Measurements from ENCODE around the gene PRKACB. TPM values are rescaled to one million over a fixed set of nuclear protein-coding genes. Genes with fewer than 3 reads are reported as not detected.

The PRKACB gene
- total and polyA plus RNA-seq, 2 experiments from 2014 or later, result 14.6 to 28.0 TPM

DNA sequence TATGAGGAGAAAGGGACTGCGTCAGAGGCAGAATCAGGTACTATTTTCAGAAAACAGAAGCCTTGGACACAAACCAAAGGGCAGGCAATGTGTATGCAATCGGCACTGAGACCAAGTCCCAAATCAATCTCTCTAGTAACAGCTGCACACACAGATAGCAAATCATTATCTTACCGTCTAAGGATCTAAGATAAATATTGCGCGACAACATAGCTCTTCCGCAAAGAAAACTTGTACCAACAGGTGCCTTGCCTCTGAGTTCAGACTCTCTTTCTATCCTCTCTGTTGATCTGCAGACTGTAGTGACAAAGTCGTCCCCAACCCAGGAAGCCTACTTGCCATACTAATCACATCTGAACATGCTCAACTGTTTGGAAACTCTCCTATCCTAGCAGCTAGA, 134.8 kb downstream of the PRKACB start:
- ATAC-seq (no peak), DNase-seq (ENCODE audit: low spot score) (no peak)
- Histone ChIP-seq H3K4me3 (no peak overlapping the region), H3K4me1 (ENCODE audit: insufficient read depth) (no peaks in the 10 kb centered on the region), H3F3A (replicated peaks; ENCODE audit: low read depth) (no peaks in the 10 kb centered on the region), H3K79me2 (replicated peaks; ENCODE audit: insufficient read depth) (no peaks in the 10 kb centered on the region), H3K27me3 (ENCODE audit: insufficient read depth) (no peaks in the 10 kb centered on the region), H3K4me2 (no peak overlapping the region), H3K9me2 (ENCODE audit: insufficient read depth) (no peaks in the 10 kb centered on the region), H3K27ac (ENCODE audit: low read depth) (no peak overlapping the region), H3K36me3 (ENCODE audit: insufficient read depth) (no peaks in the 10 kb centered on the region), H2AFZ (no peak overlapping the region), H4K20me1 (replicated peaks; ENCODE audit: insufficient read depth) (no peaks in the 10 kb centered on the region)
- H3K36me3 Mint-ChIP-seq (ENCODE audit: low read depth), result no peaks in the 10 kb centered on the region
- no peaks in the 10 kb centered on the region for H3K9me3 Mint-ChIP-seq
- no peak for TF ChIP-seq EZH2phosphoT487 (IDR thresholded peaks at IDR 0.05; ENCODE audit: unreplicated experiment)
- TF ChIP-seq EZH2 (IDR thresholded peaks at IDR 0.05; ENCODE audit: low read depth, unreplicated experiment), result no peak
- TF ChIP-seq, protein P1, sequence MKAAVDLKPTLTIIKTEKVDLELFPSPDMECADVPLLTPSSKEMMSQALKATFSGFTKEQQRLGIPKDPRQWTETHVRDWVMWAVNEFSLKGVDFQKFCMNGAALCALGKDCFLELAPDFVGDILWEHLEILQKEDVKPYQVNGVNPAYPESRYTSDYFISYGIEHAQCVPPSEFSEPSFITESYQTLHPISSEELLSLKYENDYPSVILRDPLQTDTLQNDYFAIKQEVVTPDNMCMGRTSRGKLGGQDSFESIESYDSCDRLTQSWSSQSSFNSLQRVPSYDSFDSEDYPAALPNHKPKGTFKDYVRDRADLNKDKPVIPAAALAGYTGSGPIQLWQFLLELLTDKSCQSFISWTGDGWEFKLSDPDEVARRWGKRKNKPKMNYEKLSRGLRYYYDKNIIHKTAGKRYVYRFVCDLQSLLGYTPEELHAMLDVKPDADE (IDR thresholded peaks at IDR 0.05), result no peak
- no peak for TF ChIP-seq STAT1 (IDR thresholded peaks at IDR 0.05; ENCODE audit: unreplicated experiment)
- TF ChIP-seq ZNF331 (CRISPR knock-in tag; IDR thresholded peaks at IDR 0.05; ENCODE audit: low read depth), result no peak
- TF ChIP-seq, protein P2, sequence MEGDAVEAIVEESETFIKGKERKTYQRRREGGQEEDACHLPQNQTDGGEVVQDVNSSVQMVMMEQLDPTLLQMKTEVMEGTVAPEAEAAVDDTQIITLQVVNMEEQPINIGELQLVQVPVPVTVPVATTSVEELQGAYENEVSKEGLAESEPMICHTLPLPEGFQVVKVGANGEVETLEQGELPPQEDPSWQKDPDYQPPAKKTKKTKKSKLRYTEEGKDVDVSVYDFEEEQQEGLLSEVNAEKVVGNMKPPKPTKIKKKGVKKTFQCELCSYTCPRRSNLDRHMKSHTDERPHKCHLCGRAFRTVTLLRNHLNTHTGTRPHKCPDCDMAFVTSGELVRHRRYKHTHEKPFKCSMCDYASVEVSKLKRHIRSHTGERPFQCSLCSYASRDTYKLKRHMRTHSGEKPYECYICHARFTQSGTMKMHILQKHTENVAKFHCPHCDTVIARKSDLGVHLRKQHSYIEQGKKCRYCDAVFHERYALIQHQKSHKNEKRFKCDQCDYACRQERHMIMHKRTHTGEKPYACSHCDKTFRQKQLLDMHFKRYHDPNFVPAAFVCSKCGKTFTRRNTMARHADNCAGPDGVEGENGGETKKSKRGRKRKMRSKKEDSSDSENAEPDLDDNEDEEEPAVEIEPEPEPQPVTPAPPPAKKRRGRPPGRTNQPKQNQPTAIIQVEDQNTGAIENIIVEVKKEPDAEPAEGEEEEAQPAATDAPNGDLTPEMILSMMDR (conservative IDR thresholded peaks at IDR 0.05; ENCODE audit: low read depth in 2 of 2), result no peak
- no peak for TF ChIP-seq CREB1 (CRISPR knock-in tag; IDR thresholded peaks at IDR 0.05; ENCODE audit: low read depth)
- TF ChIP-seq REST (IDR thresholded peaks at IDR 0.05; ENCODE audit: unreplicated experiment), result no peak
- TF ChIP-seq POLR2AphosphoS5 (IDR thresholded peaks at IDR 0.05; ENCODE audit: low read depth), result no peak
- TF ChIP-seq ZNF114 (CRISPR knock-in tag; IDR thresholded peaks at IDR 0.05), result no peak
- TF ChIP-seq NANOG (IDR thresholded peaks at IDR 0.05; ENCODE audit: borderline replicate concordance), result no peak
- TF ChIP-seq JUNB (IDR thresholded peaks at IDR 0.05; ENCODE audit: unreplicated experiment), result no peak
- TF ChIP-seq ZNF462 (CRISPR knock-in tag; IDR thresholded peaks at IDR 0.05), result no peak
- H3K4me1 Mint-ChIP-seq, result no peaks in the 10 kb centered on the region
- peaks cover 1% of the 10 kb centered on the region for H3K27me3 Mint-ChIP-seq (ENCODE audit: insufficient read depth, low read depth, poor library complexity)
- H3K4me3 Mint-ChIP-seq, result no peak overlapping the region
- no peak overlapping the region for H3K27ac Mint-ChIP-seq

All from GM23338 (cell line).